ENCODE measurements around the gene MB21D2.
A peak's percentile ranks its signal among the peaks of the same experiment; 100 is the strongest.

MB21D2 gene

GRCh38 chr3:192920411-192920810, 2.8 kb upstream of the MB21D2 start:
- DNase-seq, result no peak

GRCh38 chr3:192919901-192920300, 2.2 kb upstream of the MB21D2 start:
- DNase-seq, result no peak

GRCh38 chr3:192918275-192918588, 576 bp upstream of the MB21D2 start:
- no peak for DNase-seq

GRCh38 chr3:192917028-192917403, 640 bp downstream of the MB21D2 start:
- peak; percentile 10 to 11 for DNase-seq

DNA sequence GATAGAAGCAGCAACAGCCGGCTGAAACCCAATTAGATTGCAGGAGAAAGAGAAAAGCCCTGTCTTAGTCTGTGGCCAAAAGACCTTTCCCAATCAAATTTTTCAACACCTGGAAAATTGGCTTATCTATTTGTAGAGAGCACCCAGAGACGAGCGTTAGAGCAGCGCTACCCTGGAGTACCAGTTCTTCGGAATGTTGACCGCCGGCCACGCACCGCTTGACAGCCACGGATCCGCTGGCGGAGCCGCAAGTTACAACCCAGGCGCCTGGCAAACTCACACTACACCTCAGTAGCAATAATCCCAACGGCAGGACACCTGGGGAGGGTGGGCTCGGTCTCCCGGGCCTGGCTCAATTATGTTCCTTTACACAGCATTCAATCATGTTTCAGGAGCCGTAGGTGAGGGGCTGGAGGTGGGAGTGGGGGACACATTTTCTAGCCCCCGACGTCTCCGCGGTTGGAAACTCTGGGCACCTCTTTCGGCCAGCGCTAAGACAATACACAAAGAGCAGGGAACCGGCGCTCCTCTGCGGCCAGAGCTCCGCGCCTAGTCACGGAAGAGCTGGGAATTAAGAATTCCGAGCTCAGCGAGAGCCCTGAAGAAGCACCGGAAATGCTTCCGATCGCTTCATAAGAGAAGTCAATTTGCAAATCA, 1.2 kb downstream of the MB21D2 start:
- no peak for DNase-seq

DNA sequence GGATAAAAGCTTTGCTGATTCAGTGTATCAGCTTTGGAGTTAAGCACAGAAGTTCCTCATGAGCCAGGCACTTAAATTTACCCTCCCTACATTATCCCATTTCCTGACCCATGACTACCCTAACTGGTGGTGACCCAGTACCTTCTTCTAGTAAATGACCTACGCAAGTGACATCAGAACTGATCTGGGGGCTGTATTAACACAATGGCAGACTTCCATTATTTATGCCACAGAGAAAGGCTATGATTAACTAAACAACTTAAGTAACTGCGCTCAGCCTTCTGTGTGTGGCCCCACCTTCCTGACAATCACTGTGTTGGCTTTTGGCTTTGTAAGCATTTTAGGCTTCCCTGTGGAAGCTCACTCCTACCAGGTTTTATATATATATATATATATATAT, 1.9 kb downstream of the MB21D2 start:
- no peak for DNase-seq

GRCh38 chr3:192915304-192915703, 2.4 kb downstream of the MB21D2 start:
- DNase-seq, result no peak

DNA sequence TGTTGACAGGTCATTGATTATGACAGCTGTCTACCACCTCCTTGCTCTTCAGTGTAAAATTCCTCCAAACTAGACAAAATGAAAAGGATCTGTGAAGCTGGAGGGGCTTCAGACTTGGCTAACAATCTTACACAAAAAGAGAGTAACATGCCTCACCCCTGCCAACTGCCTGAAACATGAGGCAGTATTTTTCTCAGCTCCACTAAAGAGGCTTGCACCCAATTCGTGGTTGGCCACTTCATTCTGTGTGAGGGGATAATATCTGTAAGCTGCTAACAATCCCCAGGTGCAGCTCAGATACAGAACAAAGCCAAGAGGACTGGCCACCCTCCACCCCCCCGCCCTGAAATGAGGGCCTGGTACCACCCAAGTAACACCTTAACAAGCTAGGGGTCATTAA, 2.8 kb downstream of the MB21D2 start:
- DNase-seq, result no peak

GRCh38 chr3:192913540-192913939, 4.1 kb downstream of the MB21D2 start:
- DNase-seq, result no peak

GRCh38 chr3:192911293-192911692, 6.4 kb downstream of the MB21D2 start:
- DNase-seq, result no peak

- DNase-seq, result no peak
These were observed 9.9 kb downstream of the MB21D2 start for GRCh38 chr3:192907784-192908183.

GRCh38 chr3:192906940-192907339, 10.7 kb downstream of the MB21D2 start:
- no peak for DNase-seq

DNA sequence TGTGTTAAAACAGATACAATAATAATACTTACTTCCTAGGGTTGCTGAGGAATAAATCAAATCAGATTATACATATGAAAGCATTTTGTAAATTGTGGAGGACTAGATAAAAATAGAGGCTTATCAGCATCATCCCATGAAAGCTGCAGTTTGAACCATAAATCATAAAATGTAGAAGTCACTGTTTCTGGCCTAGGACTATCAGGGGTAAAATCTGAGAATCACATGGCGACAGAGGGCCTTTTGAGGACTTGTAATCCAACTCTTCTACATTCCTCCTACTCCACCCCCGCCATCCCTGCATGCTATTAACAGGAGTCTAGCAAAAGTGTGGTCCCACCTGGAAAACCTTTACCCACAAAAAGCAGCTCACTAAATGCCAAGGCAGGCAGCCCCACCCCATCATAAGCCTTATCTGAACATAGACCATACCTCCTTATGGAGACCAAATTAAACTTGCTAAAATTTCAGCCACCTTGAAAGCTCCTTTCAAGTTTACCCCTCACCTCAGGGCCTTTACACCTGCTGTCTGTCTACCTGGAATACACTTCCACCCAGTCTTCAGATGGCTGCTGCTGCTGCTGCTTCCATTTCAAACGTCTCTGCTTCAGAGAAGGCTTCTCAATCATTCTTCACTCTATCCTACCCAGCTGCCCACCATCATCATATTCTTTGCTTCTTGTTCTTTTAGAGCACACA, 11.5 kb downstream of the MB21D2 start:
- no peak for DNase-seq

DNA sequence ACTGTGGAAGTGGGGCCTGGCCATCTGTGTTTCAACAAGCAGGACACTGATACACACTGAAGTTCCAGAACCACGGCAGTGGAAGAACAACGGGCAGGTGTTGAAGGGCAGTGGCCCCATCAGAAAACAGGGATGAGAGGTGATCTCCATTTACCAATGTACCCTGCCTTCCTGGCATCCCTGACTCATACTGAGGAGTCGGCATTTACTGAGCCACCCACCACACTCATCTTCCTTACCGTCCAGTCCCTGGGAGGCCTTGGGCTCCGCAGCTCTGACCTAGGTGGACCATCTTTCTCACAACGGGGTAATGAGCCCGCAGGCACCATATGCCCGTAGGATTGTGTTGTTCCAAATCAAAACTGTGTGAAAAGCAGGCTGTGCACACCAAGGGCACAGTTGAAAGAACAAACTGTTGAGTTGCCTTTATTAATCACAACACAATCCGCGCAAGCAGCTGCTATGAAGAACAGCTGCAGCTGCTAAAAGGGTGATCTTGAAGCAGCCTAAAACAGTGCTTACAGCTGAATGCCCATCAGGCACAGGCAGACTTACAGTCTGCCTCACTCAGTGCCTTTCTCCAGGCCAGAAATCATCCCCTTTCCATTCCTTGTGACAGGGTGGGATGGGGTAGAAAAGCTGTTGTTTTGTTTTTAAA, 12.9 kb downstream of the MB21D2 start:
- no peak for DNase-seq

GRCh38 chr3:192902549-192902948, 15.1 kb downstream of the MB21D2 start:
- no peak for DNase-seq

DNA sequence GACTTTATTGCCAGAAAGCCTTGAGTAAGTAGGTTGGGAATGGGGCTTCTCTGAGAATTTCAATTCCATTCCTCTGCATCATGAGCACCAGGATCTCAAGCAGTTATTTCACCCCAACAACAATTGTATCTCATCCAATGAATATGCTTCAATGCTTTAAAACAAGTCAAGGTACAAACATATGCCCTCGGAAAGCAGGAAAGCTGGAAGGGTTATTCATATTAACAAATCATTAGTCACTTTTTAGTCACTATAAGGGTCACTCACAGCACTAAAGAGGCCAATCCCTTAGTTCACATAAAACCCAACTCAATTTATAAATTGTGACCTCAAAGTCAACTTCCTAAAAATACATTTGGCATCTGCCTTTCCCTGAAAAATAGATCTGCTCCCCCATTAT, 16.2 kb downstream of the MB21D2 start:
- no peak for DNase-seq

DNA sequence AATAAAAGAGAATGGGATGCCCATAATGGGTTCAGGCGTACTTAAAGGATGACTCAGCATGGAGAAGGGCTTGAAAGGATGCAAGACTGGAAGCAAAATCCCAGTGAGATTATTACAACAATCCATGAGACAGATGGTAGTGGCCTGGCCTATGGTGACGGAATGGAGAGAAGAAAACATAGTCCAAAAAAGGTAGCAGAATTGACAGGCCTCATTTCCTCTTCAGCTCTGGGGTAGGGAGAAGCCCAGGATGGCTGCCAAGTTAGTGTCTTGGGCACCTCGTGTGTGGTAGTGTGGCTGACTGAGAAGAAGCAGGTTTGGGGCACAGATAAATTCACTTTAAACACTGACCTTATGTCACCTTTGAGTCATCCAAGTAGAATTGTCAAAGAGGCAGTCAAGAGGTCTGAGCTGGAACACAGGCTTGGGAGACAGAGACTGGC, 18.1 kb downstream of the MB21D2 start:
- DNase-seq, result no peak

DNA sequence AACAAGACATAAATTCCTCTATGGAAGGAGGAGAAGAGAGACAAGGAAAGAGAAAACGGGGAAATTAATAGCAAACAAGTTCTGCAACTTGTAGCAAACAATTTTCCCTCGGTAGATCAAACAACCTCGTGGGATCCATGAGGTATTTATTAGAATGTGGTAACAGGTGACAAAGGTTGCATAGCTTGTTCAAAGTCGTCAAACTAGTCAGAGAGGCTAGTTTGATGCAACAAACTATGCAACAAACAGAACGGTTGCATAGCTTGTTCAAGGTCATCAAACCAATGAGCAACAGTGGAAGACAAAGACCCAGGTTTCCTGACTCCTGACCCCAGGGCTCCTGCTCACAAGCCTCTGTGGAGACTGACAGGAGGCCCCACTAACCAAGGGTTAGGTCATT, 20.7 kb downstream of the MB21D2 start:
- DNase-seq, result no peak

GRCh38 chr3:192896208-192896607, 21.4 kb downstream of the MB21D2 start:
- no peak for DNase-seq

DNA sequence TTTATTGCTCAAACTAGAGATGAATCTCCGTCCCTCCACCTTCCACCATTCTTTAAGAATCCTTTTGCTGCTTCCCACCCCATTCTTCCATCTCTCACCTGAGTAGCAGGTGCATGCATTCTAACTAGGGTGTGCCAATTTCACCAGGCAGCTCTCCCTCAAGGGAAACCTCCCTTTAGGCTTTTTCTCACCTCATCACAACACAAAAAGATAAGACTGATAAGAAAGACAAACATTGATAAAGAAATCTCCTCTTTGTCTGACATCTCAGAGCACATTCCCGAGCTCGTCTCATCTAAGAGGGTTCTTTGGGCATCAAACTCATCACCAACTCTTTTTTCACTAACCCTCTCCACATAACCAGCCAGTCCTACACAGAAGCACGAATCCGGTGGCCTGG, 23.0 kb downstream of the MB21D2 start:
- no peak for DNase-seq

- peak; percentile 41 to 54 for DNase-seq
These were observed 24.5 kb downstream of the MB21D2 start for GRCh38 chr3:192892981-192893700.

GRCh38 chr3:192890347-192891335, 27.0 kb downstream of the MB21D2 start:
- DNase-seq, result no peak

DNA sequence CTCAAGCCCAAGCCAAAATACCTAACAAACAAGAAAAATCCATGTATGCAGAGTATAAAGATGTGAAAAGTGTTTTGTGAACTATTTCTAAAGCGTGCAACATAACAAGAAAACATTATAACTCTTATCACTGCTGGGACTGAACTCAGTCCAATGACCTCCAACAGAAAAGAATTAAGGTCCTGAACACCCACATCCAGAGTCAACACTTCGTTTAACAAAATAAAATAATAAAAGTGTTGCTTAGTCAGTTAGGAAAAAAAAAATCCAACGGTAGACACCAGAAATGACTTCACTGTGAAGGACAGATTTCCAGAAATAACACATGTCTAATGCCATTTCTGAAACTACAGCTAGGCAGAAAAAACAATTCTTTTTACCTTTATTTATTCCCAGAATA, 28.0 kb downstream of the MB21D2 start:
- DNase-seq, result no peak

All from activated CD4-positive, alpha-beta T cell treated with anti-CD3 and anti-CD28 coated beads, Interleukin-2, amount 50 U/mL, for 4 hours (primary cell).